Smooth muscle cell (in vitro differentiated cells): ENCODE results near the gene DDX18. TPM values are rescaled to one million over a fixed set of nuclear protein-coding genes. Genes with fewer than 3 reads are reported as not detected.
"Not testable (repeated sequence)": the region's sequence is repeated elsewhere in the genome, so short reads cannot be mapped to it uniquely, and the experiment has no call there.

Source experiments
- DNase-seq: peaks from one replicate; lab custom pipeline; 2025; ENCODE audit not compliant: unreplicated experiment; lab: John Stamatoyannopoulos, UW
- H2AFZ ChIP-seq: fragments of 200-600 bp; sonication (generic); 2 replicates; pipeline ENCODE4 v1.6.0; 2016; ENCODE audit warnings: antibody characterized with exemption, low read depth, mild to moderate bottlenecking
- H3F3A ChIP-seq: fragments of 200-600 bp; sonication (generic); 2 replicates; pipeline ENCODE4 v1.6.0; 2017; ENCODE audit warnings: antibody characterized with exemption, low read depth
- H3K27ac ChIP-seq: fragments of 200-600 bp; sonication (generic); 2 replicates; pipeline ENCODE4 v1.5.1; 2016; ENCODE audit warnings: low read depth, mild to moderate bottlenecking
- H3K27me3 ChIP-seq: fragments of 200-600 bp; sonication (generic); 2 replicates; pipeline ENCODE4 v1.6.1; 2016; ENCODE audit warnings: low read depth, mild to moderate bottlenecking
- H3K36me3 ChIP-seq: fragments of 200-600 bp; sonication (generic); 2 replicates; pipeline ENCODE4 v1.5.1; 2016; ENCODE audit warnings: low read depth
- H3K4me1 ChIP-seq: fragments of 200-600 bp; sonication (generic); 2 replicates; pipeline ENCODE4 v1.5.1; 2016; ENCODE audit warnings: low read depth
- H3K4me2 ChIP-seq: fragments of 200-600 bp; sonication (generic); 2 replicates; pipeline ENCODE4 v1.6.0; 2016; ENCODE audit warnings: mild to moderate bottlenecking
- H3K4me3 ChIP-seq: fragments of 200-600 bp; sonication (generic); 2 replicates; pipeline ENCODE4 v1.5.1; 2016; ENCODE audit warnings: mild to moderate bottlenecking
- H3K79me2 ChIP-seq: fragments of 200-600 bp; sonication (generic); 2 replicates; pipeline ENCODE4 v1.6.0; 2016; ENCODE audit warnings: low read depth, mild to moderate bottlenecking
- H3K9ac ChIP-seq: fragments of 200-600 bp; sonication (generic); 2 replicates; pipeline ENCODE4 v1.6.0; 2016; ENCODE audit warnings: low read depth
- H3K9me3 ChIP-seq: fragments of 200-600 bp; sonication (generic); replicated peaks from 2 replicates; pipeline ENCODE4 v1.5.1; 2016; ENCODE audit warnings: low read depth
- H4K20me1 ChIP-seq: fragments of 200-600 bp; sonication (generic); 2 replicates; pipeline ENCODE4 v1.6.0; 2016; ENCODE audit warnings: low read depth
- WGBS: methylation state at CpG from one replicate; pipeline ENCODE4 v1.1.7; 2016; ENCODE audit warnings: low lambda C conversion rate; 5-methylcytosine and 5-hydroxymethylcytosine counted together
- polyA plus RNA-seq: library from polyadenylated mRNA; unstranded; fragments of >200 nt; fragmentation: Nextera tagmentation; extraction: Ambion mirVana; gene quantifications from 2 replicates; pipeline ENCODE4 v1.2.1, GENCODE V29; 2016
- total RNA-seq: library from RNA; depleted of rRNA; stranded (reverse); fragments of >200 nt; gene quantifications from 2 replicates; pipeline ENCODE4 v1.2.3, GENCODE V29; 2014
- TF ChIP-seq, protein P1 (sequence below): fragments of 200-600 bp; sonication (generic); IDR thresholded peaks from 2 replicates; pipeline ENCODE4 v1.5.1; 2017; ENCODE audit warnings: borderline replicate concordance, mild to moderate bottlenecking, antibody characterized with exemption; ENCODE audit not compliant: insufficient read depth, poor library complexity, severe bottlenecking

DDX18 gene
- total and polyA plus RNA-seq, 2 experiments from 2014 or later, result 25.8 to 55.9 TPM

DNA sequence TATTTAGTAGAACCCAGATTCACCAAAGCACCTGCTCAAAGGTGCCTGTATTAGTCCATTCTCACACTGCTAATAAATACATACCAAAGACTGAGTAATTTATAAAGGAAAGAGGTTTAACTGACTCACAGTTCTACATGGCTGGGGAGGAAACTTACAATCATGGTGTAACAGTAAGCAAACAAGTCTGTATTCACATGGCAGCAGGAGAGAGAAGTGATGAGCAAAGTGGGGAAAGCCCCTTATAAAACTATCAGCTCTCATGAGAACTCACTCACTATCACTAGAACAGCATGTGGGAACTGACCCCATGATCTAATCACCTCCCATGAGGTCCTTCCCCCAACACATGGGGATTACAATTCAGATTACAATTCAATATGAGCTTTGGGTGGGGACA lies 28.0 kb upstream of the DDX18 start:
- Histone ChIP-seq H3K4me1 (no peaks in the 10 kb centered on the region), H3K9ac (no peak overlapping the region), H3K4me3 (no peak overlapping the region), H3K27ac (no peak overlapping the region), H4K20me1 (no peaks in the 10 kb centered on the region), H3F3A (no peaks in the 10 kb centered on the region), H3K27me3 (peaks cover 2% of the 10 kb centered on the region), H3K4me2 (no peak overlapping the region), H3K79me2 (no peaks in the 10 kb centered on the region), H3K9me3 (no peaks in the 10 kb centered on the region), H3K36me3 (no peaks in the 10 kb centered on the region), H2AFZ (no peak overlapping the region)
- no peak for DNase-seq
- TF ChIP-seq, protein P1, sequence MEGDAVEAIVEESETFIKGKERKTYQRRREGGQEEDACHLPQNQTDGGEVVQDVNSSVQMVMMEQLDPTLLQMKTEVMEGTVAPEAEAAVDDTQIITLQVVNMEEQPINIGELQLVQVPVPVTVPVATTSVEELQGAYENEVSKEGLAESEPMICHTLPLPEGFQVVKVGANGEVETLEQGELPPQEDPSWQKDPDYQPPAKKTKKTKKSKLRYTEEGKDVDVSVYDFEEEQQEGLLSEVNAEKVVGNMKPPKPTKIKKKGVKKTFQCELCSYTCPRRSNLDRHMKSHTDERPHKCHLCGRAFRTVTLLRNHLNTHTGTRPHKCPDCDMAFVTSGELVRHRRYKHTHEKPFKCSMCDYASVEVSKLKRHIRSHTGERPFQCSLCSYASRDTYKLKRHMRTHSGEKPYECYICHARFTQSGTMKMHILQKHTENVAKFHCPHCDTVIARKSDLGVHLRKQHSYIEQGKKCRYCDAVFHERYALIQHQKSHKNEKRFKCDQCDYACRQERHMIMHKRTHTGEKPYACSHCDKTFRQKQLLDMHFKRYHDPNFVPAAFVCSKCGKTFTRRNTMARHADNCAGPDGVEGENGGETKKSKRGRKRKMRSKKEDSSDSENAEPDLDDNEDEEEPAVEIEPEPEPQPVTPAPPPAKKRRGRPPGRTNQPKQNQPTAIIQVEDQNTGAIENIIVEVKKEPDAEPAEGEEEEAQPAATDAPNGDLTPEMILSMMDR, result no peak

DNA sequence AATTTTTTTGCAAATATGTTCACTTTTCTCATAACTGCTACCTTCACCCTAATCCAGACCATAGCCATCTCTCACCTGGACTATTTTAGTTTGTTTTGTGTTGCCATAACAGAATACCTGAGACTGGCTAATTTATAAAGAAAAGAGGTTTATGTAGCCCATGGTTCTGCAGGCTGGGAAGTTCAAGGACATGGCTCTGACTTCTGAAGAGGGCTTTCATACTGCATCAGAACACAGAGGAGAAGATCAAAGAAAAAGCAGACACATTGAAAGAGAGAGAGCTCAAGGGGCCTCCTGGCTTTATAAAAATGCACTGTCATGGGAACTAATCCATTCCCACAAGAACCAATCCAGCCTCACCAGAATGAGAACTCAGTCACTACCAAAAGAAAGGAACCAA lies 25.0 kb upstream of the DDX18 start:
- DNase-seq, result no peak
- Histone ChIP-seq H3K27me3 (peaks cover 7% of the 10 kb centered on the region), H3K4me2 (no peak overlapping the region), H4K20me1 (no peaks in the 10 kb centered on the region), H3F3A (no peaks in the 10 kb centered on the region), H3K4me3 (no peak overlapping the region), H3K36me3 (no peaks in the 10 kb centered on the region), H3K9me3 (no peaks in the 10 kb centered on the region), H3K4me1 (no peaks in the 10 kb centered on the region), H3K27ac (no peak overlapping the region), H3K9ac (no peak overlapping the region), H3K79me2 (no peaks in the 10 kb centered on the region), H2AFZ (no peak overlapping the region)
- TF ChIP-seq, protein P1, result no peak

DNA sequence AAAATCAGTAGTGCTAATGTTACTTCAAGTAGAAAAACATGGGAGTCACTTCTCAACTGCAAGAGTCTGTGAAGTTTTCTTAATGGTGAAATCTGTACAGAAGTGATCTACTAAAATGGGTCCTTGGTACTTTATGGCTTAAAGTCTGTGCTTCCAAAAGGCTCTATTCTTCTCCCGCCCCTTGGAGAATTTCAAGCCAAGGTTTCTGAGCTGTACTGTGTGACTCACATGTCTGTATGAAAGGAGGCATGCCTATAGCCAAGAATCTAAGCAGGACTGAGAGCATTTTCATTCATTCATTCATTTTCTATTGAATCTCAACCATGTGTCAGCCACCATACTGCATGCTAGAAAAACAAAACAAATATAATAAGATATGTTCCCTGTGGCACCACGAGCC lies 19.8 kb upstream of the DDX18 start:
- no peak overlapping the region for H3K4me2 ChIP-seq
- DNase-seq, result no peak
- H3K27me3 ChIP-seq, result peaks cover 7% of the 10 kb centered on the region
- no peaks in the 10 kb centered on the region for H3K4me1 ChIP-seq
- no peak overlapping the region for H3K27ac ChIP-seq
- H3K79me2 ChIP-seq, result no peaks in the 10 kb centered on the region
- no peak overlapping the region for H3K9ac ChIP-seq
- TF ChIP-seq, protein P1, result no peak
- H3F3A ChIP-seq, result no peaks in the 10 kb centered on the region
- 86% methylated on average over 2 of the region's 2 CpGs for WGBS
- H2AFZ ChIP-seq, result no peak overlapping the region
- no peaks in the 10 kb centered on the region for H4K20me1 ChIP-seq
- no peak overlapping the region for H3K4me3 ChIP-seq
- H3K9me3 ChIP-seq, result no peaks in the 10 kb centered on the region
- H3K36me3 ChIP-seq, result no peaks in the 10 kb centered on the region

DNA sequence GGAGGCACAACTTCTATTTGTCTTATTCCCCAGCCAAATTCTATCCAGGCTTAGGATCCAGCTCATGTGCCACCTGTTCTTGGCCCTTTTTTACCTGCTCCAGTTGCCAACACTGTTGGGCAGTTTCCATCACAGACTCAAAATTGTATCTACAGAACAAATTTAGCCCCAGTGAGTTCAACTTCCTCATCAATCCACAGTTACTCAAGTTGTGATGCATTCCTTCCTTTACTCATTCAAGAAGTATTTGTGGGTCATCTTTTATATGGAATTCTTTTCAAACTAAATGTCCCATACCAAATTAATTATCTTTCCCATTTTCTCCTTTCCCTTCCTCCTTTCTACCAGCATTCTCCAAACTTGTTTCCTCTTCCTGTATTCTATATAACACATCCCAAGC lies 12.7 kb upstream of the DDX18 start:
- Histone ChIP-seq H3K27ac (no peak overlapping the region), H3K79me2 (no peaks in the 10 kb centered on the region), H2AFZ (no peak overlapping the region), H3K4me1 (peaks cover 5% of the 10 kb centered on the region), H3F3A (no peaks in the 10 kb centered on the region), H3K4me3 (no peak overlapping the region), H3K9me3 (no peaks in the 10 kb centered on the region), H3K9ac (no peak overlapping the region), H3K36me3 (no peaks in the 10 kb centered on the region), H3K27me3 (no peaks in the 10 kb centered on the region), H4K20me1 (no peaks in the 10 kb centered on the region), H3K4me2 (no peak overlapping the region)
- no peak for DNase-seq
- TF ChIP-seq, protein P1, result no peak

DNA sequence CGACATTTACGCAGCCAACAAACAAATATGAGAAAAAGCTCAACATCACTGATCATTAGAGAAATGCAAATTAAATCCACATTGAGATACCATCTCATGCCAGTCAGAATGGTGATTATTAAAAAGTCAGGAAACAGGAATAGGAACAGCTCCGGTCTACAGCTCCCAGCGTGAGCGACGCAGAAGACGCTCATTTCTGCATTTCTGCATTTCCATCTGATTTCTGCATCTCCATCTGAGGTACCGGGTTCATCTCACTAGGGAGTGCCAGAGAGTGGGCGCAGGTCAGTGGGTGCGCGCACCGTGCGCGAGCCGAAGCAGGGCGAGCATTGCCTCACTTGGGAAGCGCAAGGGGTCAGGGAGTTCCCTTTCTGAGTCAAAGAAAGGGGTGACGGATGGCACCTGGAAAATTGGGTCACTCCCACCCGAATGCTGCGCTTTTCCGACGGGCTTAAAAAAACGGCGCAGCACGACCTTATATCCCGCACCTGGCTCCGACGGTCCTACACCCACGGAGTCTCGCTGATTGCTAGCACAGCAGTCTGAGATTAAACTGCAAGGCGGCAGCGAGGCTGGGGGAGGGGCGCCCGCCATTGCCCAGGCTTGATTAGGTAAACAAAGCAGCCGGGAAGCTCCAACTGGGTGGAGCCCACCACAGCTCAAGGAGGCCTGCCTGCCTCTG lies 10.7 kb upstream of the DDX18 start:
- H3K36me3 ChIP-seq, H3K27ac ChIP-seq, H3K27me3 ChIP-seq, DNase-seq, H3F3A ChIP-seq, H3K79me2 ChIP-seq, H4K20me1 ChIP-seq, H3K4me1 ChIP-seq, H3K9ac ChIP-seq, H3K9me3 ChIP-seq: not testable (repeated sequence)
- WGBS, result 6% methylated on average over 34 of the region's 35 CpGs
- H3K4me2 ChIP-seq, result peak overlapping the region; percentile 86
- peak overlapping the region; percentile 94 for H2AFZ ChIP-seq
- H3K4me3 ChIP-seq, result peak overlapping the region; percentile 55
